GM21390 (cell line): ENCODE data around the gene CSMD2.

Experiments
- ATAC-seq: cut with Tn5 transposase; IDR thresholded peaks from one replicate; pipeline ENCODE4 v1.9.1; 2021; ENCODE audit not compliant: unreplicated experiment

Gene CSMD2

GRCh38 chr1:33768821-33769220 lies 396.2 kb downstream of the CSMD2 start:
- no peak for ATAC-seq

- no peak for ATAC-seq
These were observed 396.9 kb downstream of the CSMD2 start for GRCh38 chr1:33768106-33768505.

- no peak for ATAC-seq
These were observed 400.9 kb downstream of the CSMD2 start for GRCh38 chr1:33764149-33764548.

GRCh38 chr1:33763406-33763805 lies 401.6 kb downstream of the CSMD2 start:
- no peak for ATAC-seq

GRCh38 chr1:33762962-33763361 lies 402.1 kb downstream of the CSMD2 start:
- no peak for ATAC-seq

GRCh38 chr1:33762109-33762830 lies 402.8 kb downstream of the CSMD2 start:
- ATAC-seq = no peak

- no peak for ATAC-seq
These were observed 406.3 kb downstream of the CSMD2 start for GRCh38 chr1:33758698-33759097.

GRCh38 chr1:33753087-33753856 lies 411.8 kb downstream of the CSMD2 start:
- no peak for ATAC-seq

- no peak for ATAC-seq
These were observed 419.1 kb downstream of the CSMD2 start for GRCh38 chr1:33745942-33746341.

GRCh38 chr1:33743221-33743998 lies 421.6 kb downstream of the CSMD2 start:
- no peak for ATAC-seq

- ATAC-seq = no peak
These were observed 422.4 kb downstream of the CSMD2 start for GRCh38 chr1:33742663-33743062.

GRCh38 chr1:33741749-33742148 lies 423.3 kb downstream of the CSMD2 start:
- no peak for ATAC-seq

- ATAC-seq = no peak
These were observed 424.8 kb downstream of the CSMD2 start for GRCh38 chr1:33740040-33740744.

GRCh38 chr1:33738976-33739375 lies 426.1 kb downstream of the CSMD2 start:
- ATAC-seq = no peak

GRCh38 chr1:33738536-33738935 lies 426.5 kb downstream of the CSMD2 start:
- ATAC-seq = no peak

- no peak for ATAC-seq
These were observed 428.5 kb downstream of the CSMD2 start for GRCh38 chr1:33736496-33736895.

GRCh38 chr1:33735624-33736023 lies 429.4 kb downstream of the CSMD2 start:
- no peak for ATAC-seq

- ATAC-seq = no peak
These were observed 437.7 kb downstream of the CSMD2 start for GRCh38 chr1:33727310-33727709.

GRCh38 chr1:33726274-33726804 lies 438.7 kb downstream of the CSMD2 start:
- ATAC-seq = no peak

GRCh38 chr1:33725556-33726160 lies 439.4 kb downstream of the CSMD2 start:
- ATAC-seq = no peak
